ENCODE measurements around the gene AIF1L. TPM values are rescaled to one million over a fixed set of nuclear protein-coding genes. Genes with fewer than 3 reads are reported as not detected.

Gene AIF1L
- total and polyA plus RNA-seq, 2 donors (not counting 1 experiment from before 2014, with no cell fraction given): 2.3 to 3.3 TPM

GRCh38 chr9:131140112-131140511, 43.8 kb downstream of the AIF1L start:
- Histone ChIP-seq H3K9ac (ENCODE audit: insufficient read depth, low read length) (no peak overlapping the region), H3K36me3 (ENCODE audit: control insufficient read depth, insufficient read depth, low read length) (peaks cover 14% of the 10 kb centered on the region), H3K9me3 (ENCODE audit: control insufficient read depth, insufficient read depth, low read depth, low read length) (no peaks in the 10 kb centered on the region), H4K20me1 (ENCODE audit: control insufficient read depth, extremely low read depth, insufficient read depth, low read length) (no peaks in the 10 kb centered on the region), H3K27ac (ENCODE audit: insufficient read depth, low read length) (no peak overlapping the region), H3K4me1 (ENCODE audit: control insufficient read depth, extremely low read depth, insufficient read depth, low read length) (no peaks in the 10 kb centered on the region), H3K79me2 (ENCODE audit: control insufficient read depth, insufficient read depth, low read length) (no peaks in the 10 kb centered on the region), H2AFZ (ENCODE audit: low read length) (no peak overlapping the region), H3K27me3 (ENCODE audit: control insufficient read depth, insufficient read depth, low read length) (no peaks in the 10 kb centered on the region), H3K4me3 (replicated peaks in 1 of 4; ENCODE audit: control extremely low read depth in 1 of 4, insufficient read depth in 1 of 4, low read depth in 3 of 4, low read length in 4 of 4) (no peak overlapping the region), H3K4me2 (ENCODE audit: extremely low read depth, insufficient read depth, low read length) (no peak overlapping the region)
- DNase-seq (ENCODE audit: low read depth in 2 of 2): no peak
- TF ChIP-seq EZH2 (IDR thresholded peaks at IDR 0.05; ENCODE audit: low read length, missing control alignments): no peak
- no peak for TF ChIP-seq CTCF (conservative IDR thresholded peaks at IDR 0.05 in 1 of 2, IDR thresholded peaks at IDR 0.05 in 1 of 2; ENCODE audit: low read depth in 1 of 2, low read length in 2 of 2)

- Histone ChIP-seq H2AFZ (ENCODE audit: low read length) (no peak overlapping the region), H3K4me2 (ENCODE audit: extremely low read depth, insufficient read depth, low read length) (no peak overlapping the region), H3K36me3 (ENCODE audit: control insufficient read depth, insufficient read depth, low read length) (peaks cover 14% of the 10 kb centered on the region), H3K9me3 (ENCODE audit: control insufficient read depth, insufficient read depth, low read depth, low read length) (no peaks in the 10 kb centered on the region), H3K27ac (ENCODE audit: insufficient read depth, low read length) (no peak overlapping the region), H3K4me1 (ENCODE audit: control insufficient read depth, extremely low read depth, insufficient read depth, low read length) (no peaks in the 10 kb centered on the region), H4K20me1 (ENCODE audit: control insufficient read depth, extremely low read depth, insufficient read depth, low read length) (no peaks in the 10 kb centered on the region), H3K9ac (ENCODE audit: insufficient read depth, low read length) (no peak overlapping the region), H3K27me3 (ENCODE audit: control insufficient read depth, insufficient read depth, low read length) (no peaks in the 10 kb centered on the region), H3K79me2 (ENCODE audit: control insufficient read depth, insufficient read depth, low read length) (no peaks in the 10 kb centered on the region), H3K4me3 (replicated peaks in 1 of 4; ENCODE audit: control extremely low read depth in 1 of 4, insufficient read depth in 1 of 4, low read depth in 3 of 4, low read length in 4 of 4) (no peak overlapping the region)
- TF ChIP-seq EZH2 (IDR thresholded peaks at IDR 0.05; ENCODE audit: low read length, missing control alignments) (no peak), CTCF (conservative IDR thresholded peaks at IDR 0.05 in 1 of 2, IDR thresholded peaks at IDR 0.05 in 1 of 2; ENCODE audit: low read depth in 1 of 2, low read length in 2 of 2) (no peak)
- no peak for DNase-seq (ENCODE audit: low read depth in 2 of 2)
These were observed 44.2 kb downstream of the AIF1L start for GRCh38 chr9:131140550-131140949.

GRCh38 chr9:131142160-131142559, 45.8 kb downstream of the AIF1L start:
- no peak overlapping the region for H3K4me3 ChIP-seq (replicated peaks in 1 of 4; ENCODE audit: control extremely low read depth in 1 of 4, insufficient read depth in 1 of 4, low read depth in 3 of 4, low read length in 4 of 4)
- no peaks in the 10 kb centered on the region for H4K20me1 ChIP-seq (ENCODE audit: control insufficient read depth, extremely low read depth, insufficient read depth, low read length)
- peaks cover 13% of the 10 kb centered on the region for H3K36me3 ChIP-seq (ENCODE audit: control insufficient read depth, insufficient read depth, low read length)
- H3K9ac ChIP-seq (ENCODE audit: insufficient read depth, low read length): no peak overlapping the region
- no peak overlapping the region for H3K27ac ChIP-seq (ENCODE audit: insufficient read depth, low read length)
- no peak for DNase-seq (ENCODE audit: low read depth in 2 of 2)
- H3K79me2 ChIP-seq (ENCODE audit: control insufficient read depth, insufficient read depth, low read length): no peaks in the 10 kb centered on the region
- H2AFZ ChIP-seq (ENCODE audit: low read length): no peak overlapping the region
- H3K4me2 ChIP-seq (ENCODE audit: extremely low read depth, insufficient read depth, low read length): no peak overlapping the region
- TF ChIP-seq EZH2 (IDR thresholded peaks at IDR 0.05; ENCODE audit: low read length, missing control alignments) (no peak), CTCF (conservative IDR thresholded peaks at IDR 0.05 in 1 of 2, IDR thresholded peaks at IDR 0.05 in 1 of 2; ENCODE audit: low read depth in 1 of 2, low read length in 2 of 2) (no peak)
- H3K27me3 ChIP-seq (ENCODE audit: control insufficient read depth, insufficient read depth, low read length): no peaks in the 10 kb centered on the region
- H3K4me1 ChIP-seq (ENCODE audit: control insufficient read depth, extremely low read depth, insufficient read depth, low read length): no peaks in the 10 kb centered on the region
- no peaks in the 10 kb centered on the region for H3K9me3 ChIP-seq (ENCODE audit: control insufficient read depth, insufficient read depth, low read depth, low read length)

Measured in fibroblast of lung (primary cell).